ENCODE data around the gene TIMELESS. TPM values are rescaled to one million over a fixed set of nuclear protein-coding genes. Genes with fewer than 3 reads are reported as not detected.

The TIMELESS gene
- total and polyA plus RNA-seq, 10 of the 15 experiments (the other 5 are each of a cell fraction or from before 2014, with no cell fraction given), result 5.8 to 57.8 (median 31.8) TPM

GRCh38 chr12:56414401-56414800 lies 34.8 kb downstream of the TIMELESS start (continued):
- TF ChIP-seq EGR1 (IDR thresholded peaks at IDR 0.05; ENCODE audit: borderline replicate concordance in 1 of 2, low read depth in 2 of 2, low read length in 2 of 2), result no peak
- TF ChIP-seq CREM (IDR thresholded peaks at IDR 0.05; ENCODE audit: low read depth), result no peak
- no peak for TF ChIP-seq SMC3 (IDR thresholded peaks at IDR 0.05; ENCODE audit: borderline replicate concordance, low read length)

- H3K79me2 ChIP-seq (ENCODE audit: control insufficient read depth, insufficient read depth, low read length), result no peaks in the 10 kb centered on the region
- no peak overlapping the region for H3K4me2 ChIP-seq (ENCODE audit: control insufficient read depth, insufficient read depth)
- H3K9me3 ChIP-seq (replicated peaks; ENCODE audit: control insufficient read depth, insufficient read depth, low read length), result no peaks in the 10 kb centered on the region
- 96% methylated on average over 6 of the region's 7 CpGs for WGBS (ENCODE audit: insufficient coverage, insufficient replicate concordance, low lambda C conversion rate, missing lambda C conversion rate)
- H3K27me3 ChIP-seq (replicated peaks in 1 of 2; ENCODE audit: control insufficient read depth in 2 of 2, insufficient read depth in 2 of 2, low read length in 1 of 2), result no peaks in the 10 kb centered on the region
- CTCF ChIA-PET, result no interaction called here
- no peak overlapping the region for H3K9ac ChIP-seq (ENCODE audit: control insufficient read depth, insufficient read depth, low read length)
- ATAC-seq (no peak), FAIRE-seq (no peak), DNase-seq (ENCODE audit: low read depth, low spot score) (no peak)
- in situ Hi-C loops (cut with MboI), result no loop called here
- peaks cover 3 to 5% of the 10 kb centered on the region in 2 experiments; a peak in 3 of 4 replicates for H3K36me3 ChIP-seq (ENCODE audit: control insufficient read depth in 2 of 2, insufficient read depth in 2 of 2, low read length in 1 of 2)
- H4K20me1 ChIP-seq (ENCODE audit: control insufficient read depth, insufficient read depth), result no peaks in the 10 kb centered on the region
- SMC1A ChIA-PET (ENCODE audit: uncharacterized antibody, unreplicated experiment), result no interaction called here
- H3K4me1 ChIP-seq (ENCODE audit: control insufficient read depth, insufficient read depth, low read length), result no peaks in the 10 kb centered on the region
- RAD21 ChIA-PET (ENCODE audit: unreplicated experiment), result no interaction called here
- intact Hi-C loops (cut with micrococcal nuclease; ENCODE audit: unreplicated experiment), result no loop called here
- H2AFZ ChIP-seq (ENCODE audit: control insufficient read depth, low read depth, low read length), result no peak overlapping the region
- BruUV-seq (replicated peaks), result no TSS peak
- POLR2A ChIA-PET, result no interaction called here
- no peak overlapping the region for H3K4me3 ChIP-seq
- no peak overlapping the region for H3K27ac ChIP-seq (ENCODE audit: control insufficient read depth, insufficient read depth)
- TF ChIP-seq SUPT20H (IDR thresholded peaks at IDR 0.05; ENCODE audit: borderline replicate concordance, control insufficient read depth, low read depth, low read length) (no peak), IRF3 (IDR thresholded peaks at IDR 0.05) (no peak), SMC3 (IDR thresholded peaks at IDR 0.05; ENCODE audit: borderline replicate concordance, low read length) (no peak), YBX1 (IDR thresholded peaks at IDR 0.05) (no peak), ZNF217 (IDR thresholded peaks at IDR 0.05) (no peak), BCLAF1 (IDR thresholded peaks at IDR 0.05) (no peak), CBX3 (IDR thresholded peaks at IDR 0.05; ENCODE audit: borderline replicate concordance, low read depth) (no peak), MTA3 (IDR thresholded peaks at IDR 0.05; ENCODE audit: borderline replicate concordance, low read length) (no peak), E2F4 (IDR thresholded peaks at IDR 0.05; ENCODE audit: low read depth, low read length) (no peak), REST (IDR thresholded peaks at IDR 0.05; ENCODE audit: low read depth, low read length) (no peak), PKNOX1 (IDR thresholded peaks at IDR 0.05) (no peak)
Measured at GRCh38 chr12:56413392-56413791, 35.8 kb downstream of the TIMELESS start.

All from GM12878 (cell line).